ENCODE results near the gene ZNF277.
A peak's percentile ranks its signal among the peaks of the same experiment; 100 is the strongest.

ZNF277 gene

GRCh38 chr7:112360681-112361080 is 154.2 kb downstream of the ZNF277 start:
- no peak for DNase-seq

- no peak for DNase-seq
Measured at GRCh38 chr7:112361154-112361553, 154.7 kb downstream of the ZNF277 start.

DNA sequence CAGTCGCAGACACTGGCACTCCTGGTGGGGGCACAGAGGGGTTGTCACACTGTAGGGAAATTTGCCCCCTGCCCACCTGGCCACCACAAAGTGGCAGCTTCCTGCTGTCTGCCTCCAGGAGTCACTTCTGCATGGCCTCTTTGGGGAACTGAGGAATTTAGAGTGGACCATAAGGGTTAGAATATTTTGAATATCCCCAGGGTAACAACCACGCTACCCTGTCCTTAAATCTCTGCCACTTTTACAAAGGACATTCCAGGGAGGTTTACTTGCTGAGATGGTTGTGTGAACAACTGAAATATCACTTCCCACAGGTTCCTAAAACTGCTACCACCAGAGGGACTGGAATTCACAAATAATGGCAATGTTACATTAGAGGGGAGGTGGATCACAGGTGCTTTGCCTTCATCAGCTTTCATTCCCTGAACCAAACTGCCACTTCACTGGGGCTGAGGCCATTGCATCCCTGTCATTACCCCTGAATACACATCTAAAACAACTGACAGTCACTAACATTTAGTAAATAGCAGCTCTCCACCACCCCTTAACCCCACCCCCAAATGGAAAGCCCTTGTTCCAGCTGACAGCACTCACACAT is 155.7 kb downstream of the ZNF277 start:
- DNase-seq: no peak

- no peak for DNase-seq
Measured at GRCh38 chr7:112362731-112363131, 156.2 kb downstream of the ZNF277 start.

GRCh38 chr7:112364388-112364787 is 157.9 kb downstream of the ZNF277 start:
- DNase-seq: no peak

DNA sequence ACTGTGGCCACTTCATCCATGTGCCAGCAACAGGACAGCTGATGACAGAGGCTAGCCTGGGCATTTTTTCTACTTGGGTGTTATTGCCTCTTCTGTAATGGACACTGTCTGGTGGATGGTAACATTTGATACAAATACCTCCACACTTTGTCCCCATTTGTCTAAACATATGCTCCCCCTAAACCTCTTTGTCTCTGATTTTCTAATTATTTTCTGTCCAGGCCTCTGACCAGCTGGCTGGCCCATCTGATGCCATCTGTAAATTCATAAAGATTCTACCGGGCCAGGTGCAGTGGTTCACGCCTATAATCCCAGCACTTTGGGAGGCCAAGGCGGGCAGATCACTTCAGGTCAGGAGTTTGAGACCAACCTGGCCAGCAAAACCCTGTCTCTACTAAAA is 159.1 kb downstream of the ZNF277 start:
- no peak for DNase-seq

- DNase-seq: no peak
Measured at GRCh38 chr7:112366886-112367285, 160.4 kb downstream of the ZNF277 start.

- no peak for DNase-seq
Measured at GRCh38 chr7:112370436-112370835, 163.9 kb downstream of the ZNF277 start.

- DNase-seq: no peak
Measured at GRCh38 chr7:112371701-112372100, 165.2 kb downstream of the ZNF277 start.

GRCh38 chr7:112372101-112372500 is 165.6 kb downstream of the ZNF277 start:
- no peak for DNase-seq

DNA sequence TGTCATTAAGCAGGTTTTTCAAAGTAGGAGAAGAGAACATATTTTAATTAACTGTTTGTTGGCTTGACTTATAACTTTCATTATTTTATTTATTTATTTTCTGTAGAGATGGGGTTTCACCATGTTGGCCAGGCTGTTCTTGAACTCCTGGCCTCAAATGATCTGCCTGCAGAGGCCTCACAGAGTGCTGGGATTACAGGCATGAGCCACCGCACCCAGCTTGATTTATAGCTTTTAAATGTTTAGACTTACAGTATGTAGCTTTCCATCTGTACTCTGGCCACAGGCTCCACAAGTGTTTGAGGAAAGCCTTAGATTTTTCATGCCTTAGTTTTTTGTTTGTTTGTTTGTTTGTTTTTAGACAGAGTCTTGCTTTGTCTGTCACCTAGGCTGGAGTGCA is 171.1 kb downstream of the ZNF277 start:
- no peak for DNase-seq

GRCh38 chr7:112381311-112382091 is 175.0 kb downstream of the ZNF277 start:
- DNase-seq: no peak

GRCh38 chr7:112383671-112384417 is 177.3 kb downstream of the ZNF277 start:
- no peak for DNase-seq

- DNase-seq: no peak
Measured at GRCh38 chr7:112385516-112385915, 179.0 kb downstream of the ZNF277 start.

DNA sequence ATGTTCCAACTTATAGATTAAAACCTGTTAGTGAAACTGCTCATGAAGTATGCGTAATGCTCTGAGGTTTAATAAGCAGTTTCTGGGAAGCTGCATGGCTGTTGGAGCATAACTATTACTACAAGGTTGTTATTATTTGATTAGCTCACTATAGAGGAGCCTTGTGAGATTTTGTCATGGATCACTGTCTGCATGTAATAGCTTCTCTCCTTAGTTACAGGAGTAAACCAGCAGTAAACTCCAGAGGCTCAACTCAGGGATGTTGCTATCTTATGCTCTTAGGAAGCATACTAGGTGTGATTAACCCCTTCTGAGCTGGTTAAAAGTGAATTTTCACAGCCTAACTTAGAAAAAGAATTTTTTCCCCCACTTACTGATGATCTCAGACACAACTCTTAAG is 180.1 kb downstream of the ZNF277 start:
- DNase-seq: no peak

DNA sequence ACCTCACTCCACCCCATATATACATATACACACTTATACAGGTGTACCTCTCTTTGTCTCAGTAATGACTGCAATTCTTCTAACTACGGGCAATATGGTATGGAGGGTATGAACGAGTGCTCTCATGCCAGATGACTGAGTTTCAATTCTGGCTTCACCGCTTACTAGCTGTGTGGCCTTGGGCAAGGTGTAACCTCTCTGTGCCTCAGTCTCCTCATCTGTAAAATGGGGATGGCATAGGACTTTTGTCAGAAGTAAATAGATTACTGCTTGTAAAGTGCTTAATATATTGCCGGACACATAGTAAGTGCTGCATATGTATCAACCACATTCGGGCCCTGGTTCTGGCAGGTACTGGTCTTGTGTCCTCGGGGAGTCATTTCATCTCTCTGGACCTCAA is 183.7 kb downstream of the ZNF277 start:
- no peak for DNase-seq

GRCh38 chr7:112391079-112391821 is 184.8 kb downstream of the ZNF277 start:
- peak; percentile 34 for DNase-seq

DNA sequence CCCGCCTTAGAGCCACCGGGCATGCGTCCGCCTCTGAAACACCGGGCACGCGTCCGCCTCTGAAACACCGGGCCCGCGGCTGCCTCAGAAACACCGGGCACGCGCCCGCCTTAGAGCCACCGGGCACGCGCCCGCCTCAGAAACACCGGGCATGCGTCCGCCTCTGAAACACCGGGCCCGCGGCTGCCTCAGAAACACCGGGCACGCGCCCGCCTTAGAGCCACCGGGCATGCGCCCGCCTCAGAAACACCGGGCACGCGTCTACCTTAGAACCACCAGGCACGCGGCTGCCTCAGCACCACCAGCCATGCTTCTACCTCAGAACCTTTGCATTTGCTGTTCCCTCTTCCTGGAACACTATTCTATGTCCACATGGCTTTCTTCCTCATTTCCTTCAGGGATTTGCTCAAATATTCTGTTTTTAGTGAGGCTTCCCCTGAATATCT is 185.4 kb downstream of the ZNF277 start:
- peak; percentile 51 for DNase-seq

Data from EL (cell line).